Measurements from ENCODE around the gene IGIP.

The IGIP gene

DNA sequence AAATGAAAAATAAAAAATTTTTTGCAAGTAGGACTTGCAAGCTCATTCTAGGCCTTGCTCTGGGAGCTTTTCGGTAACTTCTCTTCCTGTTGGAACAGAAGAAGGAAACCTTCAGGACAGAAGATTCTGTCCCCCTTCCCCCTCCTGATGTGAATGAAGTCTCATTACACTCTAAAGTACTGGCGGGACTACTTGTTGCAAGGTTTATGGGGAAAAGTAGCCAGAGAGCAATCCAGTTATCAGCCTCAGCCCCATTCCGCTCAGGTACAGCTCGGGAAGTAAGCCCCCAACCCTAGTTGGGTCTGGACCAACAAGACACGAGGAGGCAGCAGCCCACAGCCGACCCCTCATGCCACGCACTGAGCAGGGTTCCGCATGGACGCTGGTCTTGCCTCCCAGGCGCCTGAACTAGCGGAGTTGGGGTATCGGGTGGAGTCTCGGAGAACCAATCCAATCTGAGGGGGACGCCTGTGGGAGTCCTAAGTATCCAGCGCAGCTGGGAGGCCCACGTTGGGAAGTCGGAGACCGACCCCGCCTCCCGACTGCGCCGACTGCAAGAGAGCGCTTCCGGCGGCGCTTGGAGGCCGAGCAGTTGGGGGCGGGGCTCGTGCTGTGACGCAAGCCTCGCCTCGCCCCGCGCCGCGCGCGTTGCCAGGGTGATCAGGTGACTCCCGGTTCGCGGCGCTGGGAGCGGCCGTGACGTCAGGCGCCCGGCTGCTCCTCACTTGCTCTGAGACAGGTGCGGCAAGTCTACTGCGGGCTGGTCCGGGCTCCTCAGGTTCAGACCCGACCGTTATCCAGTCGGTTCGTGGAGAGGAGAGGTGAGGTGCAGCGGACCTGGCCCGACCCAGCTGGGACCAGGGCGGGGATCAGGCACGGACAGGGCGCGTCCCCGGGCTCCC, 49.0 kb downstream of the IGIP start, which contains the start of gene CYSTM1:
Gene CYSTM1, plus strand, starts transcription at position 724 of the 902 bp plus-strand sequence. CDS start 19,278 bp downstream, outside the sequence.
- DNase-seq: peak; percentile 86 to 98 (median 95)
- intact Hi-C loops (cut with DNase I): loop anchor here (10.0 kb wide), 1 partner anchor 170 kb away; the partner anchor contains the start of gene HBEGF

DNA sequence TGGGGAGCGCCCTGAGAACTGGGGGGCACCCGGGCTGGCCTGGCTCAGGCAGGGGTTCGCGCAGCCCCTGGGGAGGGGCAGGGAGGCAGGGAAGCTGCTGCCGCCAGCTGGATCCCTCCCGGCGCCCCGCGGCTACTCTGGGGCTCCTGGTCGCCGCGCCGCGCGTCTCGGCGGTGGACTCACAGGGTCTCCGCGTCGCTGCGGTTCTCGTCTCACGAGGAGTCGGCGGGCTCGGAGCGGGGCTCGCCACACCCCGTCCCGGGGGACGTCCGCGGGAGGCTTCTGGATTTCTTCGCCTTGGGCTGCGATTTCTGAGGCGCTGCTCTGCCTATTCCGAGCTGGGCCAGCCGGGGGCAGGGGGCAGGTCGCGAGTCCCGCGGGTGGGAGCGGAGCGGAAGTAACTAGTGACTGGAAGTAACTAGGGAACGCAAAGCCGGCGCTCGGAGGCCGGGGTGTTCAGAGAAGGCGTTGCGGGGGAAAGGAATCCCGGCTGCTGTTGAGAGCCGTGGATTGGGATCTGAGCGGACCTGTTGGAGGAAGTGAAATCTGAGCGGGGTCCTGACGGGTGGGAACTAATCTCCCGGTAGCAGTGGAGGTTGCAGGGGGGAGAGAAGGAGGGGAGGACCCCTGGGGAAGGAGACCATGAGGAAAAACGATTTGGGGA, 49.8 kb downstream of the IGIP start:
- intact Hi-C loops (cut with DNase I): loop anchor here (10.0 kb wide), 1 partner anchor 169 kb away; the partner anchor contains the start of gene HBEGF
- DNase-seq: peak; percentile 29 to 82 (median 66)

DNA sequence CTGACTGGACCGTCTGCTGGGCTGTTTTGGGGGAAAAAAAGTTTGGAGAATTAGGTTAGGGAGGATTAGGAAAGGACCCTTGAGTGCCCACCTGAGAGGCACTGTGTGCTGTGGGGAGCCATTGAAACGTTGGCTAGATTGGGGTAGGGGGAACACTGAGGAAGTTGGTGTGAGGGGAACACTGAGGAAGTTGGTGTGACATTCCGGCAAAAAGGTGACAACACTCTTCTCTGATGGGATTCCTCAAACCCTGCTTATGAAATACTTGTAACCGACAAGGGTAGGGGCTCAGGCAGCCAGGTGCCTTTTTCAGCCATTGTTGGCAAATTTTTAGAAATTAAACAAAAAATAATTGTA, 50.3 kb downstream of the IGIP start:
- DNase-seq: no peak
- intact Hi-C loops (cut with DNase I): loop anchor here (10.0 kb wide), 1 partner anchor 169 kb away; the partner anchor contains the start of gene HBEGF

DNA sequence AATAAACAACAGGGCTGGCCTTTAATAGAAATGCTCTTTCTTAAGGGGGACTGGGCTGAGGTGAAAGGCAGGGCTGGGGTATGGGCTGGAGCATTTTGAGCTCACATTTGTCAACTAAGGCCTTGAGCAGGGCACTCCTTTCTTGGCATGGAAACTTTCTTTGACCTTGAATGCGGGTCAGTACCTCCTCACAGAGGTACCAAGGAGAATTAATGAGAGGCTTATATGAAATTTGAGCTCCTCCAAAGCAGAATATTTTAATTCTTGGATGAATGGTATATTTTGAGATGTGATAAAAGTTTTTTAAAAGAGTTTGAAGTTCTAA, 52.3 kb downstream of the IGIP start:
- DNase-seq: peak in 3 of 42 donors; percentile 13 to 29 (median 23)
- intact Hi-C loops (cut with DNase I): loop anchor here (10.0 kb wide), 1 partner anchor 167 kb away; the partner anchor contains the start of gene HBEGF

DNA sequence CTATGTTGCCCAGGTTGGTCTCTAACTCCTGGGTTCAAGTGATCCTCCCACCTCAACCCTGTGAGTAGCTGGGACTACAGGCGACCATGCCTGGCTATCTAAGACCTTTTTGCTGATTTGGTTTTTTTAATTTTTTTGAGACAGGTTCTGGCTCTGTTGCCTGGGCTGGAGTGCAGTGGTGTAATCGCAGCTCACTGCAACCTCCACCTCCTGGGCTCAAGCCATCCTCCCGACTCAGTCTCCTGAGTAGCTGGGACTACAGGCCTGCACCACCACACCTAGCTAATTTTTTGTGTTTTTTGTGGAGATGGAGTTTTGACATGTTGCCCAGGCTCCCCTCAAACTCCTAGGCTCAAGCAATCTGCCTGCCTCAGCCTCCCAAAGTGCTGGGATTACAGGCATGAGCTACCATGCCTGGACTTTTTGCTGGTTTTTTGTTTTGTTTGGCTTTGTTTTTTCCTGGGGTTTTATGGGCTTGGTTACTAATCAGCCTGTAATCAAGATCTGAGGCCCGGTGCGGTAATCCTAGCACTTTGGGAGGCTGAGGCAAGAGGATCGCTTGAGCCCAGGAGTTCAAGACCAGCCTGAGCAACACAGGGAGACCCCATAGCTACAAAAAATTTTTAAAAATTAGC, 52.9 kb downstream of the IGIP start:
- DNase-seq: no peak
- intact Hi-C loops (cut with DNase I): loop anchor here (10.0 kb wide), 1 partner anchor 166 kb away; the partner anchor contains the start of gene HBEGF
